Measurements from ENCODE around the gene MATN1.

MATN1 gene

GRCh38 chr1:30715216-30715615, 8.2 kb downstream of the MATN1 start:
- DNase-seq, result no peak

GRCh38 chr1:30714536-30715090, 8.8 kb downstream of the MATN1 start:
- no peak for DNase-seq

- no peak for DNase-seq
Observed at GRCh38 chr1:30714025-30714424, 9.4 kb downstream of the MATN1 start.

GRCh38 chr1:30713311-30713710, 10.1 kb downstream of the MATN1 start:
- no peak for DNase-seq

- DNase-seq, result no peak
Observed at GRCh38 chr1:30712583-30712982, 10.8 kb downstream of the MATN1 start.

- no peak for DNase-seq
Observed at GRCh38 chr1:30710407-30710806, 13.0 kb downstream of the MATN1 start.

- no peak for DNase-seq
Observed at GRCh38 chr1:30708361-30708728, 15.0 kb downstream of the MATN1 start.

- peak; percentile 47 for DNase-seq
Observed at GRCh38 chr1:30707412-30708360, 15.7 kb downstream of the MATN1 start.

- no peak for DNase-seq
Observed at GRCh38 chr1:30706528-30706927, 16.9 kb downstream of the MATN1 start.

GRCh38 chr1:30705698-30706097, 17.7 kb downstream of the MATN1 start:
- DNase-seq, result no peak

- no peak for DNase-seq
Observed at GRCh38 chr1:30704765-30705509, 18.4 kb downstream of the MATN1 start.

- DNase-seq, result no peak
Observed at GRCh38 chr1:30704271-30704670, 19.1 kb downstream of the MATN1 start.

- DNase-seq, result no peak
Observed at GRCh38 chr1:30702823-30703222, 20.6 kb downstream of the MATN1 start.

- DNase-seq, result no peak
Observed at GRCh38 chr1:30701258-30701633, 22.1 kb downstream of the MATN1 start.

- DNase-seq, result no peak
Observed at GRCh38 chr1:30700528-30701257, 22.7 kb downstream of the MATN1 start.

GRCh38 chr1:30699762-30700161, 23.6 kb downstream of the MATN1 start:
- DNase-seq, result no peak

GRCh38 chr1:30698401-30698981, 24.9 kb downstream of the MATN1 start:
- DNase-seq, result no peak

- no peak for DNase-seq
Observed at GRCh38 chr1:30697571-30698376, 25.6 kb downstream of the MATN1 start.

- no peak for DNase-seq
Observed at GRCh38 chr1:30696831-30697230, 26.6 kb downstream of the MATN1 start.

GRCh38 chr1:30695439-30695841, 27.9 kb downstream of the MATN1 start:
- no peak for DNase-seq

GRCh38 chr1:30694280-30695175, 28.9 kb downstream of the MATN1 start:
- DNase-seq, result no peak
